HUES6 (cell line): ENCODE results near the gene GEMIN7.

Source experiments
- H3K27ac ChIP-seq: 2 replicates; pipeline ENCODE4 v1.7.0; 2013; ENCODE audit warnings: low read depth, mild to moderate bottlenecking, low read length, inconsistent platforms
- H3K27me3 ChIP-seq: 2 replicates; pipeline ENCODE4 v1.6.1; 2013; ENCODE audit warnings: low read length; ENCODE audit not compliant: control insufficient read depth, insufficient read depth
- H3K36me3 ChIP-seq: 2 replicates; pipeline ENCODE4 v1.6.1; 2013; ENCODE audit warnings: low read length; ENCODE audit not compliant: control insufficient read depth, insufficient read depth
- H3K4me1 ChIP-seq: 2 replicates; pipeline ENCODE4 v1.6.1; 2013; ENCODE audit warnings: low read length; ENCODE audit not compliant: control insufficient read depth, insufficient read depth
- H3K4me3 ChIP-seq: 2 replicates; pipeline ENCODE4 v1.5.1; 2013; ENCODE audit warnings: low read depth, low read length
- H3K9ac ChIP-seq: one replicate; pipeline ENCODE4 v1.6.1; 2013; ENCODE audit warnings: mild to moderate bottlenecking, low read length
- H3K9me3 ChIP-seq: 2 replicates; pipeline ENCODE4 v1.6.1; 2013; ENCODE audit warnings: low read depth, low read length; ENCODE audit not compliant: control insufficient read depth, insufficient read depth

GEMIN7 gene

GRCh38 chr19:45046355-45046754 lies 32.7 kb upstream of the GEMIN7 start:
- H3K9ac ChIP-seq = no peak overlapping the region
- H3K27ac ChIP-seq = no peak overlapping the region
- peaks cover 3% of the 10 kb centered on the region; the same call in 1 of the 2 replicates for H3K4me1 ChIP-seq
- H3K4me3 ChIP-seq = no peak overlapping the region
- no peaks in the 10 kb centered on the region for H3K9me3 ChIP-seq
- H3K27me3 ChIP-seq = no peaks in the 10 kb centered on the region
- H3K36me3 ChIP-seq = peaks cover 53% of the 10 kb centered on the region

GRCh38 chr19:45047188-45047797 lies 31.8 kb upstream of the GEMIN7 start:
- Histone ChIP-seq H3K27ac (no peak overlapping the region), H3K27me3 (no peaks in the 10 kb centered on the region), H3K36me3 (peaks cover 50% of the 10 kb centered on the region), H3K4me1 (peaks cover 3% of the 10 kb centered on the region; the same call in 1 of the 2 replicates), H3K9me3 (no peaks in the 10 kb centered on the region), H3K9ac (no peak overlapping the region), H3K4me3 (no peak overlapping the region)

- Histone ChIP-seq H3K36me3 (peaks cover 52% of the 10 kb centered on the region), H3K4me1 (peaks cover 3% of the 10 kb centered on the region; the same call in 1 of the 2 replicates), H3K9ac (no peak overlapping the region), H3K9me3 (no peaks in the 10 kb centered on the region), H3K4me3 (no peak overlapping the region), H3K27me3 (no peaks in the 10 kb centered on the region), H3K27ac (peak overlapping the region; percentile 64; the same call in 1 of the 2 replicates)
Observed at GRCh38 chr19:45049073-45049736, 29.9 kb upstream of the GEMIN7 start.

GRCh38 chr19:45050036-45050435 lies 29.0 kb upstream of the GEMIN7 start:
- H3K9ac ChIP-seq = no peak overlapping the region
- no peaks in the 10 kb centered on the region for H3K27me3 ChIP-seq
- H3K9me3 ChIP-seq = no peaks in the 10 kb centered on the region
- H3K36me3 ChIP-seq = peaks cover 51% of the 10 kb centered on the region
- H3K4me3 ChIP-seq = no peak overlapping the region
- no peak overlapping the region for H3K27ac ChIP-seq
- peaks cover 3% of the 10 kb centered on the region; the same call in 1 of the 2 replicates for H3K4me1 ChIP-seq

- H3K4me1 ChIP-seq = peaks cover 3% of the 10 kb centered on the region; the same call in 1 of the 2 replicates
- H3K27me3 ChIP-seq = no peaks in the 10 kb centered on the region
- H3K9ac ChIP-seq = no peak overlapping the region
- H3K36me3 ChIP-seq = peaks cover 53% of the 10 kb centered on the region
- no peak overlapping the region for H3K27ac ChIP-seq
- no peak overlapping the region for H3K4me3 ChIP-seq
- H3K9me3 ChIP-seq = no peaks in the 10 kb centered on the region
Observed at GRCh38 chr19:45051929-45052579, 27.0 kb upstream of the GEMIN7 start.

GRCh38 chr19:45056831-45057230 lies 22.2 kb upstream of the GEMIN7 start:
- H3K36me3 ChIP-seq = peaks cover 93% of the 10 kb centered on the region
- no peak overlapping the region for H3K9ac ChIP-seq

GRCh38 chr19:45057444-45057843 lies 21.6 kb upstream of the GEMIN7 start:
- Histone ChIP-seq H3K4me3 (no peak overlapping the region), H3K27ac (no peak overlapping the region), H3K4me1 (no peaks in the 10 kb centered on the region), H3K27me3 (no peaks in the 10 kb centered on the region), H3K36me3 (peaks cover 91% of the 10 kb centered on the region), H3K9me3 (no peaks in the 10 kb centered on the region), H3K9ac (no peak overlapping the region)

More at GRCh38 chr19:45056831-45057230, 22.2 kb upstream of the GEMIN7 start:
- H3K4me1 ChIP-seq = no peaks in the 10 kb centered on the region
- H3K27ac ChIP-seq = no peak overlapping the region
- no peak overlapping the region for H3K4me3 ChIP-seq
- no peaks in the 10 kb centered on the region for H3K9me3 ChIP-seq
- no peaks in the 10 kb centered on the region for H3K27me3 ChIP-seq

GRCh38 chr19:45058622-45059159 lies 20.4 kb upstream of the GEMIN7 start:
- no peak overlapping the region for H3K9ac ChIP-seq
- H3K4me3 ChIP-seq = no peak overlapping the region
- H3K27ac ChIP-seq = no peak overlapping the region
- H3K9me3 ChIP-seq = no peaks in the 10 kb centered on the region
- no peaks in the 10 kb centered on the region for H3K4me1 ChIP-seq
- peaks cover 90% of the 10 kb centered on the region for H3K36me3 ChIP-seq
- no peaks in the 10 kb centered on the region for H3K27me3 ChIP-seq

GRCh38 chr19:45059258-45059965 lies 19.6 kb upstream of the GEMIN7 start:
- Histone ChIP-seq H3K4me1 (no peaks in the 10 kb centered on the region), H3K9me3 (no peaks in the 10 kb centered on the region), H3K27me3 (no peaks in the 10 kb centered on the region), H3K36me3 (peaks cover 92% of the 10 kb centered on the region), H3K4me3 (no peak overlapping the region), H3K27ac (no peak overlapping the region), H3K9ac (no peak overlapping the region)

- no peak overlapping the region for H3K27ac ChIP-seq
- H3K36me3 ChIP-seq = peaks cover 84% of the 10 kb centered on the region
- H3K9ac ChIP-seq = no peak overlapping the region
- no peak overlapping the region for H3K4me3 ChIP-seq
- H3K27me3 ChIP-seq = no peaks in the 10 kb centered on the region
- no peaks in the 10 kb centered on the region for H3K9me3 ChIP-seq
- peaks cover 4% of the 10 kb centered on the region; the same call in 1 of the 2 replicates for H3K4me1 ChIP-seq
Observed at GRCh38 chr19:45061965-45062364, 17.1 kb upstream of the GEMIN7 start.
